HepG2 (cell line): ENCODE data around the gene FCN1.

ENCODE experiments used
- ATF1 ChIP-seq: IDR thresholded peaks from 2 replicates; pipeline ENCODE4 v1.6.1; 2016; ENCODE audit warnings: mild to moderate bottlenecking, control low read depth
- CCDC6 ChIP-seq: sonication (generic); formaldehyde crosslinking; IDR thresholded peaks from 2 replicates; pipeline ENCODE4 v1.8.1; 2022; ENCODE audit warnings: mild to moderate bottlenecking, missing genetic modification reagents, moderate library complexity
- FOSL1 ChIP-seq: sonication (generic); formaldehyde crosslinking; IDR thresholded peaks from 2 replicates; pipeline ENCODE4 v1.9.0; 2021; ENCODE audit warnings: missing genetic modification reagents, borderline replicate concordance
- GLMP ChIP-seq: sonication (generic); formaldehyde crosslinking; IDR thresholded peaks from 2 replicates; pipeline ENCODE4 v1.9.0; 2021; ENCODE audit warnings: missing genetic modification reagents, mild to moderate bottlenecking, borderline replicate concordance
- KDM1A ChIP-seq: IDR thresholded peaks from 2 replicates; pipeline ENCODE4 v1.6.1; 2016; ENCODE audit warnings: missing compliant biosample characterization
- MXI1 ChIP-seq: IDR thresholded peaks from 3 replicates; pipeline ENCODE4 v1.6.1; 2012; ENCODE audit warnings: low read depth, low read length, inconsistent platforms, borderline replicate concordance
- SATB2 ChIP-seq: sonication (generic); formaldehyde crosslinking; IDR thresholded peaks from 2 replicates; pipeline ENCODE4 v1.5.0; 2020; ENCODE audit warnings: missing genetic modification reagents
- ZBTB21 ChIP-seq: sonication (generic); formaldehyde crosslinking; IDR thresholded peaks from 2 replicates; pipeline ENCODE4 v1.4.0; 2020; ENCODE audit warnings: missing genetic modification reagents
- ZNF768 ChIP-seq: sonication (generic); formaldehyde crosslinking; IDR thresholded peaks from 2 replicates; pipeline ENCODE4 v1.4.0; 2020; ENCODE audit warnings: missing genetic modification reagents

GRCh38 chr9:134937566-134938345, 20.0 kb upstream of the FCN1 start:
- TF ChIP-seq FOSL1 (no peak), MXI1 (no peak), ZBTB21 (CRISPR knock-in tag) (no peak), SATB2 (CRISPR knock-in tag) (no peak), KDM1A (CRISPR knock-in tag) (no peak), GLMP (no peak), CCDC6 (no peak), ZNF768 (no peak), ATF1 (no peak)
